COLO668 (cell line): ENCODE results near the gene PRKG1.

Experiments used
- DNase-seq: peaks from one replicate; lab custom pipeline; 2025; ENCODE audit not compliant: unreplicated experiment; lab: John Stamatoyannopoulos, UW

PRKG1 gene

DNA sequence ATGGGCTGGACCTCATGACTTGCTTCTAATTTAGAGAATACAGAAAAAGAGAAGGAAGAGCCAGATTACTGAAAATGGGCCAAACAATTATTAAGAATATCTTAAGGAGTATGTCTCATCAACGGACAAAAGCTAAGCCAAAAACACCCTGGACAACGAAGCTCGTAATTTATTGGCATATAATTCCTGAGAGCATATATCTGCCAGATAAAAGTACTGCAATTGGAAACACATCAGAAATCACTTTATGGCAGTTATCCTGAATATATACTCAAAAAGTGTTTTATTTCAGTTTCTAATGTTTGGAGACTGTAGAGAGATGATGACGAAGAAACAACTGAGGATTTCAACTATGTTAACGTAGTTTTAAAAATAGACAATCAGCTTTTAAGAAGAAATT, 413.3 kb downstream of the PRKG1 start:
- DNase-seq: no peak

DNA sequence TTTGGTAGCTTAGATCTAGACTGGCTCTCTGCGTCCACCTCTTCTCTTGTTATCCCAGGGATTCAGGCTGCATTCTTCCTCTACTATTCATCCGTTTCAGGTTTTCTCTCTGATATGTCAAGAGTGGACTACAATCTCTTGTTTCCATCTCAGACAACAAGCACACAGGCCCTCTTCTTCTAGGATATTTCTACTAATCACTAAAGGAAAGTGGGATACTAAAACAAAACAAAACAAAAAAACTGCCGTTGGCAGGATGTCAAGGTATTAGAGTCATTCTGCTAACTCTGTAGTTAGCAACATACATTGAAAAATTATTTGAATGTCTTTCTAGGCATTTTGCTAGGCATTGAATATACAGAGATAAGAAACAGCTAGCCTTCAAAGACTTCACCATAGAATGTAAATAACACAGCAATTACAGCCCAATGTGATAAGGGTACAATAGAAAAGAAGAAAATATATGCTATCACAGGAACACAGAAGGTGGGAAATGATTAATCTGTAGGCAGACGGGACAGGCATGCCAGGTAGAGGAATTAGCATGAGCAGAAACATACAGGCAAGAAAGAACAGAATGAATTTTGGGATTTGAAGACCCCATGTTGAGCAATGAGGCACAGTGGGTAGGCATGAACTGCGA, 414.6 kb downstream of the PRKG1 start:
- DNase-seq: no peak

GRCh38 chr10:51498424-51498823, 424.1 kb downstream of the PRKG1 start:
- no peak for DNase-seq

DNA sequence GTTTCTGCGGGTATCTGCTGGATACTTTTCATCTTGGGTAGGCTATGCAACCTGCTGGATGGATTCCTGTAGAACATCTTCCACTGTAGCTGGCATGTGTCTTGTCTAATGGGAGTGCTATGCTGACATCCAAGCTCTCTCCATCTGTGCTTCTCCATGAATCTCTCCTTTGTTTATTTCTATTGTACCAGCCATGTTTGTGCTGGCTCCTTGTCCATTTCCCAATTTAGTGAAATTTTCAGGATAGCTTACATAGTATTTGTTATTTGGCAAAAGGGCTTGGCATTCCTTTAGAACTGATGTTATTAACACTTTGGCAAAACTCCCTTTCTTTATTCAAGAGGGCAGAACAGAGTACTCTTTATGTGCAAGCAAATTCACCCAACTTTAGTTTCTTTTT, 427.1 kb downstream of the PRKG1 start:
- no peak for DNase-seq

GRCh38 chr10:51502124-51502523, 427.8 kb downstream of the PRKG1 start:
- DNase-seq: no peak

DNA sequence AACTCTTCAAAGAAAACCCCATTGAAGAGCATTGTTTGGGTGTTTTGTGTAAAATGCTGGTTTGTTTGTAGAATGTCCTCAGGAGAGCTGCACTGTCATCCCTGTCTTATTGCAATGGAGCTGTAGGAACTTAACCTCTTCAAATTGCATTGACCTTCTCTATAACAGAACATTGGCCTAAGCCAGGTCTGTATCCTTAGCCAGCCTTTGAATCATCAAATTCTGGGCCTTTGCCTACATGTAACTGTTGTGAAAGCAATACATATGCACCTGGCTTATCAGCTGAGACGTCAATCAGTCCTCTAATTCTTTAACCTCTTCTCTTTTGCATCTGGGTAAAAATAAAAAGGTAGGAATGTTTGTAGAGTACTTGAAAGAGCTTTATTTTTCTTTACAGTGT, 429.1 kb downstream of the PRKG1 start:
- no peak for DNase-seq

GRCh38 chr10:51507476-51507875, 433.2 kb downstream of the PRKG1 start:
- no peak for DNase-seq

- DNase-seq: no peak
Measured at GRCh38 chr10:51508156-51508555, 433.9 kb downstream of the PRKG1 start.

GRCh38 chr10:51510231-51510630, 435.9 kb downstream of the PRKG1 start:
- no peak for DNase-seq

DNA sequence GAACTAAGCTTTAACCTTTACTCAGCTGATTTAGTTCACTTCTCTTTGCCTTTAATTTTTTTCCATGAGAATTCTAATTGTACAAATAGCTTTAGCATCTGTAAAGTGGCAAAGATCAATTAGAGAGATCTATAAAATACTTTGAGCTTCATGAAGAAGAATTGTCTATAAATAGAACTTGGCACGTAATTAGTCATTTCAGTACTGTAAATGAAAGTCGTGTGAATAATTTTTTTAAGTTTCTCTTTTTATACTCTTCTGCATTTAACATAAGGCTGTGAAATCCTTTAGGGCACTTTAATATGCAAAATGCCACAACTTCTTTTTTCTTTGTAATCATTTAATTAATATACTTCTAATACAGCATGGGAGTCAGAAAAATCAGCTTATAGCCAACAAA, 447.3 kb downstream of the PRKG1 start:
- no peak for DNase-seq

DNA sequence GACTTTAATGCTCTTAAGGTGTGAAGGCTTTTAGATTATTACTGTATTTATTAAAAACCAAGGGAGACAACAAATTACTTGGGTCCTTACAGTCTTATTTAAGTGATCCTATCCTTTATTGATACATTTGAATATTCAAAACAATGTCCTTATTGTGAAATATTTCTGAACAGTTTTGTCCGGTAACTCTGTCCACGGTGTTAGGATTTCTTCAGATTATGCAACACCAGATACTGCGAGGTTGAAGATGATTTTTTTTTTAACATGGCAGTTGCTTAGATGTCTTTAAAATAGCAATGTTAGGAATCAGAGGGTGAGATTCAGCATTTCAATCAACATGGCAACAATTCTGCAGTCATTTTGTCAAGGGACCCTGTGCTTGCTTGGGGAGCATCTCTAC, 448.6 kb downstream of the PRKG1 start:
- no peak for DNase-seq

GRCh38 chr10:51523440-51523839, 449.2 kb downstream of the PRKG1 start:
- DNase-seq: no peak

- DNase-seq: no peak
Measured at GRCh38 chr10:51524041-51524440, 449.8 kb downstream of the PRKG1 start.

- no peak for DNase-seq
Measured at GRCh38 chr10:51527522-51528219, 453.4 kb downstream of the PRKG1 start.

DNA sequence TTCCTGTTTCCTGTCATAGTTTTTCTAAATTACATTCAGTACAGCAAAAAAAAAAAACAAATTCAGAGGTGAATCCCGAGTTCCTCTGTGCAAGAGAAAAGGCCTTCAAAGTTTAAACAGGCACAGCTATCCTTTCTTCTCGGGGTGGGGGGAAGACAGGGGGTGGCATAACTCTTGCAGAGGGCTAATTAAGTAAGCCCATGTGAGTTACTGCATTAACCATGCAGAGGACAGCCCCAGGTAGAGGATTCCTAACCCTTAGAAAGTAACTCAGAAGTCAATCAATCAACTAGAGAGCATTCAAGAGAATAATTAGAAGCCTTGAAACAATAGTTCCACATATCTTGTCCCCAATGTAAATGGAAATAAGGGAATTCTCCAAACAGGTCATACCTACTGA, 454.2 kb downstream of the PRKG1 start:
- DNase-seq: no peak

DNA sequence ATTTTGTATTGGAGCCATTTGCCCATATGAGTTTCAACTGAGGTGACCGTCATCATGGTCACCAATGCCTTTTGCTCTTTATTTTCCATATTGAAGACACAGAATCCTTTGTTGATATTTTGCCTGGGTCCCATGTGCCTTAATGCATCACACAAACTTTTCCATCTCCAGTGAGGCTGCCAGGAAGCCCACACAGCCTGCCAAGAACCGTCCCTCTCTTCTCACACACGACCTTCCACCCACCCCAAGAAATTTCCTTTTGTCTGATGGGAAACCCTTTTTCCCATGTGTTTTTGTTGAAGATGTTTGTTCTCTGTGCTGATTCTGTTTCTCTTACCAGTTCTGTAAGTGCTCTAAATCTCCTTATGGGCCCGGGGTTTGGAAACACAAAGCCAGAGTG, 456.3 kb downstream of the PRKG1 start:
- DNase-seq: no peak

- DNase-seq: no peak
Measured at GRCh38 chr10:51532044-51532443, 457.8 kb downstream of the PRKG1 start.

GRCh38 chr10:51542853-51543252, 468.6 kb downstream of the PRKG1 start:
- no peak for DNase-seq

DNA sequence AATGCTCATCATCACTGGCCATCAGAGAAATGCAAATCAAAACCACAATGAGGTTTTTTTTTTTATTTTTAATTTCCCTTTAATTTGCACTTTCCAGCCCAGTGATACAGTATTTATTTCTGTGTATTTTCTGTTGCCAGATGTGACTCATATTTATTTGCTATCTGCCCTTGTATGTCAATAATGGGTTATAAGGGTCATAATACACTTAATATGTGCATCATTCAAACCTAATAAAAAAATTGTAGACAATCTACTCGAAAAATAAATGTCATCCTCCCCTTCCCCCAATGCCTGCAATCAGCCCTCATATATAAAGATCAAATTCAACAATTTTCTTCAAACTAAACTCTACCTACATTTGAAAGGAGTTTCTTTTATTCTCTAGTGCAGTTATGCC, 470.6 kb downstream of the PRKG1 start:
- DNase-seq: no peak

GRCh38 chr10:51547941-51548340, 473.7 kb downstream of the PRKG1 start:
- DNase-seq: no peak

DNA sequence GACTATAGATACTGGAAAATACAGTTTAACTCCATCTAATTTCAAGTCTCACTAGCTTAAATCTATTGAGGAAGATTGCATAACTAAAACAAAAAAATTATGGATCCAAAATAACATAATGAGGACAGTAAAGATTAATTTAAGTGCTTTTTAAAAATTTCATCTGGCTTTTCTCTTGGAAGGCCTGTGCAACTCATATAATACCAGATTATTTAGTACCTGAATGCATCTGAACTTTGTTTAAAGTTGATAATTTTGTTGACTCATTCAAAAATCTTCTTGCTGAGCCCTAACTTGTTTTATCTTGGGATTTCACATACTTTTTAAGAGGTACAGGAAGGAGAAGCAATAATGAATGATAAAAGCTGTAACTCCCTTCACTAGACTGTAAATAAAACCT, 478.6 kb downstream of the PRKG1 start:
- no peak for DNase-seq

- no peak for DNase-seq
Measured at GRCh38 chr10:51564896-51565510, 490.7 kb downstream of the PRKG1 start.

DNA sequence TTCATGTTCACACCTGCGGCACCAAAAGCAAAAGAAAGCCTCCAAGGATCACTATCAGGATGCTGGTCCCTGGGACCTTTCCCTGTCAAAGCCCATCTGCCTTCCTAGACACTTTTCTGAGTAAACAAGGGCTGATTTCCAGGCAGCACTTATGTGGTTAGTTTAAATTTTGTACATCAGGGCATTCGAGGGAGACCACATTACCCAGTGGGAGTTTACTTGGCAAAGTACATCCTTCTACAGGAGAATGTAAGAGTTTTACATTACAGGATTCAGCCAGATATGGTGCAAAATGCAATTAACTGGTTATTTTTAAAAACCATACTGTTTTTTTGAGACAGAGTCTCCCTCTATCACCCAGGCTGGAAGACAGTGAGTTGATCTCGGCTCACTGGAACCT, 493.0 kb downstream of the PRKG1 start:
- DNase-seq: no peak
